ENCODE measurements around the gene ATF6B. TPM values are rescaled to one million over a fixed set of nuclear protein-coding genes. Genes with fewer than 3 reads are reported as not detected.

The ATF6B gene
- total and polyA plus RNA-seq, 2 of the 13 experiments (the other 11 are each of a cell fraction or from before 2014, with no cell fraction given) = 18.1 to 44.0 TPM

DNA sequence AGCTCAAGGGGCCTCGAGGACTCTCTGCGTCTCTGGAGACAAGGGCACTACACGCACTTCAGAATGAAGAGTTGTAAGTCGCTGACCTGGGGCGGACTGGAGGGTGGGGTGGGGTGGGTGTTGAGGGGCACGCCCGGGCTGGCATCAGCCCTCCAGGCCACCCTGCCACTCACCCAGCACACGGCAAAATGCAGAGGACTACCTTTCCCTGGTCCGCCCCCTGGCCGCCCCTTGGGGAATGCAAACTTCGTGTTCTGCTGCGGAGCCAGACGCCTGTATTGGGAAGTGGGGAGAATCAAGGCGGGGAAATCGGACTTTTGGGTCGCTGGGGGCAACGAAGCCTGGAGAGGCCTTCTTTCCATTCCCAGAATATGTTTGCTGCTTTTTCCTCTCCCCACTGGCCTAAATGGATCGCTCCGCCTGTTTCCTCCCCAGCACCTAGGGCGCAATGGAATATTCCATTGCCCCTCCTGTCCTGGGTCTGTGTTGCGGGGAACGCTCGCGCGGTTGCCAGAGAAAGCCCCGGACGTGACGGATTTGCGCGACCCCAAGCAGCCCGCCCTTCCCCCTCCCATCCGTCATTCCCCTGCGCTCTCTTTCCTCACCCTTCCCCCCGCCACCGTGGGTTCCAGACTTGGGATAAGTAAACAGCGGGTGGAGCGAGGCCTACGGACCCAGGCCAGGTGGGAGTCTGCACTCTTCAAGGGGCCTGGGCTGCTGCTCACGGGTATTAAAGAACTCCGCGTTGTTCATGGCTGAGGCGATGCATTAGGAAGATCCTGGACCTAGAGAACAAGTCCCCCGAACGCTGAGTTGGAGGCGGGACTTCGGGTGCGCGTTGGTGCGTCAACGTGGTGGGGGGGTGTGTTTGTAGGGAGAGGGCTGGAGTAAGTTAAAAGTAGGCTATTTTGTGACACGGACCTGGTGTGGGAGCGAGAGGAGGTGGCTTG, 25.8 kb upstream of the ATF6B start, which contains the start of gene PPT2 (continued):
- TF ChIP-seq, protein P1, sequence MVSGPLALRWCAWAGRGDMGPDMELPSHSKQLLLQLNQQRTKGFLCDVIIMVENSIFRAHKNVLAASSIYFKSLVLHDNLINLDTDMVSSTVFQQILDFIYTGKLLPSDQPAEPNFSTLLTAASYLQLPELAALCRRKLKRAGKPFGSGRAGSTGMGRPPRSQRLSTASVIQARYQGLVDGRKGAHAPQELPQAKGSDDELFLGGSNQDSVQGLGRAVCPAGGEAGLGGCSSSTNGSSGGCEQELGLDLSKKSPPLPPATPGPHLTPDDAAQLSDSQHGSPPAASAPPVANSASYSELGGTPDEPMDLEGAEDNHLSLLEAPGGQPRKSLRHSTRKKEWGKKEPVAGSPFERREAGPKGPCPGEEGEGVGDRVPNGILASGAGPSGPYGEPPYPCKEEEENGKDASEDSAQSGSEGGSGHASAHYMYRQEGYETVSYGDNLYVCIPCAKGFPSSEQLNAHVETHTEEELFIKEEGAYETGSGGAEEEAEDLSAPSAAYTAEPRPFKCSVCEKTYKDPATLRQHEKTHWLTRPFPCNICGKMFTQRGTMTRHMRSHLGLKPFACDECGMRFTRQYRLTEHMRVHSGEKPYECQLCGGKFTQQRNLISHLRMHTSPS (CRISPR knock-in tag; IDR thresholded peaks at IDR 0.05; ENCODE audit: low read depth) = peak; percentile 82; the same call in 1 of the 2 replicates
- TF ChIP-seq, protein P2, sequence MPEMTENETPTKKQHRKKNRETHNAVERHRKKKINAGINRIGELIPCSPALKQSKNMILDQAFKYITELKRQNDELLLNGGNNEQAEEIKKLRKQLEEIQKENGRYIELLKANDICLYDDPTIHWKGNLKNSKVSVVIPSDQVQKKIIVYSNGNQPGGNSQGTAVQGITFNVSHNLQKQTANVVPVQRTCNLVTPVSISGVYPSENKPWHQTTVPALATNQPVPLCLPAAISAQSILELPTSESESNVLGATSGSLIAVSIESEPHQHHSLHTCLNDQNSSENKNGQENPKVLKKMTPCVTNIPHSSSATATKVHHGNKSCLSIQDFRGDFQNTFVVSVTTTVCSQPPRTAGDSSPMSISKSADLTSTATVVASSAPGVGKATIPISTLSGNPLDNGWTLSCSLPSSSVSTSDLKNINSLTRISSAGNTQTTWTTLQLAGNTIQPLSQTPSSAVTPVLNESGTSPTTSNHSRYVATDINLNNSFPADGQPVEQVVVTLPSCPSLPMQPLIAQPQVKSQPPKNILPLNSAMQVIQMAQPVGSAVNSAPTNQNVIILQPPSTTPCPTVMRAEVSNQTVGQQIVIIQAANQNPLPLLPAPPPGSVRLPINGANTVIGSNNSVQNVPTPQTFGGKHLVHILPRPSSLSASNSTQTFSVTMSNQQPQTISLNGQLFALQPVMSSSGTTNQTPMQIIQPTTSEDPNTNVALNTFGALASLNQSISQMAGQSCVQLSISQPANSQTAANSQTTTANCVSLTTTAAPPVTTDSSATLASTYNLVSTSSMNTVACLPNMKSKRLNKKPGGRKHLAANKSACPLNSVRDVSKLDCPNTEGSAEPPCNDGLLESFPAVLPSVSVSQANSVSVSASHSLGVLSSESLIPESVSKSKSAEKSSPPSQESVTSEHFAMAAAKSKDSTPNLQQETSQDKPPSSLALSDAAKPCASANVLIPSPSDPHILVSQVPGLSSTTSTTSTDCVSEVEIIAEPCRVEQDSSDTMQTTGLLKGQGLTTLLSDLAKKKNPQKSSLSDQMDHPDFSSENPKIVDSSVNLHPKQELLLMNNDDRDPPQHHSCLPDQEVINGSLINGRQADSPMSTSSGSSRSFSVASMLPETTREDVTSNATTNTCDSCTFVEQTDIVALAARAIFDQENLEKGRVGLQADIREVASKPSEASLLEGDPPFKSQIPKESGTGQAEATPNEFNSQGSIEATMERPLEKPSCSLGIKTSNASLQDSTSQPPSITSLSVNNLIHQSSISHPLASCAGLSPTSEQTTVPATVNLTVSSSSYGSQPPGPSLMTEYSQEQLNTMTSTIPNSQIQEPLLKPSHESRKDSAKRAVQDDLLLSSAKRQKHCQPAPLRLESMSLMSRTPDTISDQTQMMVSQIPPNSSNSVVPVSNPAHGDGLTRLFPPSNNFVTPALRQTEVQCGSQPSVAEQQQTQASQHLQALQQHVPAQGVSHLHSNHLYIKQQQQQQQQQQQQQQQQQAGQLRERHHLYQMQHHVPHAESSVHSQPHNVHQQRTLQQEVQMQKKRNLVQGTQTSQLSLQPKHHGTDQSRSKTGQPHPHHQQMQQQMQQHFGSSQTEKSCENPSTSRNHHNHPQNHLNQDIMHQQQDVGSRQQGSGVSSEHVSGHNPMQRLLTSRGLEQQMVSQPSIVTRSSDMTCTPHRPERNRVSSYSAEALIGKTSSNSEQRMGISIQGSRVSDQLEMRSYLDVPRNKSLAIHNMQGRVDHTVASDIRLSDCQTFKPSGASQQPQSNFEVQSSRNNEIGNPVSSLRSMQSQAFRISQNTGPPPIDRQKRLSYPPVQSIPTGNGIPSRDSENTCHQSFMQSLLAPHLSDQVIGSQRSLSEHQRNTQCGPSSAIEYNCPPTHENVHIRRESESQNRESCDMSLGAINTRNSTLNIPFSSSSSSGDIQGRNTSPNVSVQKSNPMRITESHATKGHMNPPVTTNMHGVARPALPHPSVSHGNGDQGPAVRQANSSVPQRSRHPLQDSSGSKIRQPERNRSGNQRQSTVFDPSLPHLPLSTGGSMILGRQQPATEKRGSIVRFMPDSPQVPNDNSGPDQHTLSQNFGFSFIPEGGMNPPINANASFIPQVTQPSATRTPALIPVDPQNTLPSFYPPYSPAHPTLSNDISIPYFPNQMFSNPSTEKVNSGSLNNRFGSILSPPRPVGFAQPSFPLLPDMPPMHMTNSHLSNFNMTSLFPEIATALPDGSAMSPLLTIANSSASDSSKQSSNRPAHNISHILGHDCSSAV (CRISPR knock-in tag; IDR thresholded peaks at IDR 0.05; ENCODE audit: borderline replicate concordance) = peak; percentile 73; the same call in 1 of the 2 replicates
- peak; percentile 85 for TF ChIP-seq HNRNPLL (IDR thresholded peaks at IDR 0.05; ENCODE audit: low read depth, low read length, poor library complexity, severe bottlenecking)
- TF ChIP-seq ZNF766 (CRISPR knock-in tag; IDR thresholded peaks at IDR 0.05; ENCODE audit: borderline replicate concordance) = no peak; the same call in 1 of the 2 replicates
- TF ChIP-seq IKZF4 (CRISPR knock-in tag; IDR thresholded peaks at IDR 0.05; ENCODE audit: borderline replicate concordance, low read depth, not compliant biosample characterization) = no peak
- TF ChIP-seq ZNF234 (CRISPR knock-in tag; conservative IDR thresholded peaks at IDR 0.05) = no peak
- TF ChIP-seq, protein P3, sequence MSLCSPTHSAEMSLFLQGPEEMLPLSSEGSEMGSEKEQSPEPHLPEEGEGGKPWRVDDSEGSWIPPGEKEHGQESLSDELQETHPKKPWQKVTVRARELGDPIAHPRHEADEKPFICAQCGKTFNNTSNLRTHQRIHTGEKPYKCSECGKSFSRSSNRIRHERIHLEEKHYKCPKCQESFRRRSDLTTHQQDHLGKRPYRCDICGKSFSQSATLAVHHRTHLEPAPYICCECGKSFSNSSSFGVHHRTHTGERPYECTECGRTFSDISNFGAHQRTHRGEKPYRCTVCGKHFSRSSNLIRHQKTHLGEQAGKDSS (CRISPR knock-in tag; IDR thresholded peaks at IDR 0.05; ENCODE audit: borderline replicate concordance, low read depth) = peak; percentile 54; the same call in 1 of the 2 replicates
- peak; percentile 97; the same call in 1 of the 2 replicates for TF ChIP-seq SIN3A (IDR thresholded peaks at IDR 0.05; ENCODE audit: borderline replicate concordance, low read depth, low read length)
- no peak for TF ChIP-seq FOXP1 (IDR thresholded peaks at IDR 0.05)
- peak; percentile 18 for TF ChIP-seq FOXP1 (CRISPR knock-in tag; IDR thresholded peaks at IDR 0.05)
- TF ChIP-seq, protein P4, sequence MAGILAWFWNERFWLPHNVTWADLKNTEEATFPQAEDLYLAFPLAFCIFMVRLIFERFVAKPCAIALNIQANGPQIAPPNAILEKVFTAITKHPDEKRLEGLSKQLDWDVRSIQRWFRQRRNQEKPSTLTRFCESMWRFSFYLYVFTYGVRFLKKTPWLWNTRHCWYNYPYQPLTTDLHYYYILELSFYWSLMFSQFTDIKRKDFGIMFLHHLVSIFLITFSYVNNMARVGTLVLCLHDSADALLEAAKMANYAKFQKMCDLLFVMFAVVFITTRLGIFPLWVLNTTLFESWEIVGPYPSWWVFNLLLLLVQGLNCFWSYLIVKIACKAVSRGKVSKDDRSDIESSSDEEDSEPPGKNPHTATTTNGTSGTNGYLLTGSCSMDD (CRISPR knock-in tag; IDR thresholded peaks at IDR 0.05) = no peak
- TF ChIP-seq, protein P5, sequence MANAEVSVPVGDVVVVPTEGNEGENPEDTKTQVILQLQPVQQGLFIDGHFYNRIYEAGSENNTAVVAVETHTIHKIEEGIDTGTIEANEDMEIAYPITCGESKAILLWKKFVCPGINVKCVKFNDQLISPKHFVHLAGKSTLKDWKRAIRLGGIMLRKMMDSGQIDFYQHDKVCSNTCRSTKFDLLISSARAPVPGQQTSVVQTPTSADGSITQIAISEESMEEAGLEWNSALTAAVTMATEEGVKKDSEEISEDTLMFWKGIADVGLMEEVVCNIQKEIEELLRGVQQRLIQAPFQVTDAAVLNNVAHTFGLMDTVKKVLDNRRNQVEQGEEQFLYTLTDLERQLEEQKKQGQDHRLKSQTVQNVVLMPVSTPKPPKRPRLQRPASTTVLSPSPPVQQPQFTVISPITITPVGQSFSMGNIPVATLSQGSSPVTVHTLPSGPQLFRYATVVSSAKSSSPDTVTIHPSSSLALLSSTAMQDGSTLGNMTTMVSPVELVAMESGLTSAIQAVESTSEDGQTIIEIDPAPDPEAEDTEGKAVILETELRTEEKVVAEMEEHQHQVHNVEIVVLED (CRISPR knock-in tag; IDR thresholded peaks at IDR 0.05; ENCODE audit: borderline replicate concordance) = peak; percentile 89
- TF ChIP-seq EHMT2 (IDR thresholded peaks at IDR 0.05; ENCODE audit: borderline replicate concordance, low read depth, low read length) = no peak

Data from HepG2 (cell line).